Lower leg skin (tissue), 4 donors: Measurements from ENCODE around the gene PXDN. TPM values are rescaled to one million over a fixed set of nuclear protein-coding genes. Genes with fewer than 3 reads are reported as not detected.

Experiments
- DNase-seq, 2 donors: peaks; one replicate each; pipeline ENCODE4 v3.0.0-alpha.2; 2019; ENCODE audit warnings: low spot score in 2 of 2
- H3K4me3 ChIP-seq: fragments of 200-600 bp; sonication (generic); 2 replicates; pipeline ENCODE4 v1.5.1; 2017; ENCODE audit warnings: mild to moderate bottlenecking, low read depth; ENCODE audit not compliant: poor library complexity, severe bottlenecking
- CTCF ChIP-seq, 3 donors: fragments of 450-650 bp; IDR thresholded peaks; one replicate each; pipeline ENCODE4 v1.5.1; 2016; ENCODE audit warnings: antibody characterized with exemption in 3 of 3, mild to moderate bottlenecking in 3 of 3, moderate library complexity in 2 of 3
- POLR2A ChIP-seq, 2 donors: fragments of 450-650 bp; IDR thresholded peaks; one replicate each; pipeline ENCODE4 v1.6.1; 2016 to 2017; ENCODE audit warnings: antibody characterized with exemption in 2 of 2, mild to moderate bottlenecking in 1 of 2, moderate library complexity in 1 of 2
- WGBS, 2 donors: methylation state at CpG; one replicate each; pipeline ENCODE4 v1.1.5; 2018; 5-methylcytosine and 5-hydroxymethylcytosine counted together
- intact Hi-C: fragments of 100-400 bp; cut with DNase I; formaldehyde crosslinking; loops from one replicate; pipeline ENCODE4 v1.15.0; 2023; ENCODE audit warnings: low total_unique reads
- total RNA-seq, 4 donors: library from RNA; depleted of rRNA; stranded (reverse); fragments of >200 nt; gene quantifications; one replicate each; pipeline ENCODE4 v1.1.0, GENCODE V29; 2016

The PXDN gene
- total RNA-seq, 4 donors from 2014 or later: 4.7 to 13.7 (median 7.0) TPM

GRCh38 chr2:1640301-1641135 is 103.8 kb downstream of the PXDN start:
- intact Hi-C loops: no loop called here
- DNase-seq: peak in 1 of 2 donors; percentile 45
- WGBS, 2 donors: 81 to 84% methylated on average over 17 of the region's 17 CpGs
- no peak for TF ChIP-seq CTCF (IDR thresholded peaks at IDR 0.05)
- TF ChIP-seq POLR2A (IDR thresholded peaks at IDR 0.05): no peak
- H3K4me3 ChIP-seq: no peak overlapping the region

GRCh38 chr2:1639086-1639858 is 105.0 kb downstream of the PXDN start:
- H3K4me3 ChIP-seq: no peak overlapping the region
- DNase-seq: peak in 1 of 2 donors; percentile 76
- intact Hi-C loops: no loop called here
- TF ChIP-seq POLR2A (IDR thresholded peaks at IDR 0.05) (no peak), CTCF (IDR thresholded peaks at IDR 0.05) (no peak)
- WGBS, 2 donors: 92 to 93% methylated on average over 22 to 25 of the region's 25 CpGs

- no peak overlapping the region for H3K4me3 ChIP-seq
- intact Hi-C loops: no loop called here
- peak in 1 of 2 donors; percentile 64 for DNase-seq
- WGBS, 2 donors: 62 to 68% methylated on average over 11 of the region's 11 CpGs
- no peak for TF ChIP-seq POLR2A (IDR thresholded peaks at IDR 0.05)
- no peak for TF ChIP-seq CTCF (IDR thresholded peaks at IDR 0.05)
Measured at GRCh38 chr2:1638281-1638860, 105.9 kb downstream of the PXDN start.

- WGBS, 2 donors: 69 to 75% methylated on average over 12 to 13 of the region's 13 CpGs
- TF ChIP-seq POLR2A (IDR thresholded peaks at IDR 0.05) (no peak), CTCF (IDR thresholded peaks at IDR 0.05) (no peak)
- DNase-seq: peak in 1 of 2 donors; percentile 71
- no peak overlapping the region for H3K4me3 ChIP-seq
- intact Hi-C loops: no loop called here
Measured at GRCh38 chr2:1636791-1637415, 107.4 kb downstream of the PXDN start.

GRCh38 chr2:1635823-1636222 is 108.5 kb downstream of the PXDN start:
- intact Hi-C loops: no loop called here
- H3K4me3 ChIP-seq: no peak overlapping the region
- TF ChIP-seq CTCF (IDR thresholded peaks at IDR 0.05): no peak
- no peak for TF ChIP-seq POLR2A (IDR thresholded peaks at IDR 0.05)
- DNase-seq: peak in 1 of 2 donors; percentile 61
- 93 to 97% methylated on average over 11 of the region's 11 CpGs for WGBS, 2 donors
